Activated CD4-positive, alpha-beta memory T cell treated with anti-CD3 and anti-CD28 coated beads for 36 hours (primary cell): ENCODE data around the gene NCKAP1. TPM values are rescaled to one million over a fixed set of nuclear protein-coding genes. Genes with fewer than 3 reads are reported as not detected.

Experiments used
- CTCF ChIA-PET: fragments of 350-600 bp; sonication (Branson Sonifier 250); formaldehyde crosslinking; loops from one replicate; lab custom pipeline; 2021; ENCODE audit warnings: antibody characterized with exemption, inconsistent platforms; lab: Charles Lee
- POLR2A ChIA-PET: fragments of 350-600 bp; sonication (Branson Sonifier 250); formaldehyde crosslinking; loops from one replicate; lab custom pipeline; 2021; ENCODE audit warnings: antibody characterized with exemption; lab: Charles Lee
- DNase-seq: peaks from one replicate; pipeline ENCODE4 v3.0.0-alpha.2; 2020
- H3K27ac Mint-ChIP-seq: one replicate; pipeline ENCODE4 v1.8.0; 2021; ENCODE audit warnings: mixed read lengths
- H3K27me3 Mint-ChIP-seq: one replicate; pipeline ENCODE4 v1.8.0; 2021; ENCODE audit warnings: mixed read lengths
- H3K36me3 Mint-ChIP-seq: one replicate; pipeline ENCODE4 v1.8.0; 2021; ENCODE audit warnings: mixed read lengths
- H3K4me1 Mint-ChIP-seq: one replicate; pipeline ENCODE4 v1.8.0; 2021; ENCODE audit warnings: low read depth, mixed read lengths
- H3K4me3 Mint-ChIP-seq: one replicate; pipeline ENCODE4 v1.8.0; 2021; ENCODE audit warnings: mild to moderate bottlenecking, mixed read lengths
- H3K9me3 Mint-ChIP-seq: one replicate; pipeline ENCODE4 v1.8.0; 2021; ENCODE audit warnings: mixed read lengths
- intact Hi-C: fragments of 100-400 bp; cut with micrococcal nuclease; formaldehyde crosslinking; loops from one replicate; pipeline ENCODE4 v1.15.1; 2023
- total RNA-seq, 2 experiments: library from RNA; stranded (reverse); gene quantifications; one replicate each; pipeline ENCODE4 v1.2.3, GENCODE V29; 2021

Gene NCKAP1
- total RNA-seq, 2 experiments from 2014 or later = 18.8 to 21.7 TPM

GRCh38 chr2:182929972-182930371 is 108.3 kb downstream of the NCKAP1 start:
- Mint-ChIP-seq H3K4me3 (no peak overlapping the region), H3K36me3 (peaks cover 30% of the 10 kb centered on the region), H3K27me3 (no peaks in the 10 kb centered on the region), H3K9me3 (no peaks in the 10 kb centered on the region), H3K27ac (no peak overlapping the region), H3K4me1 (no peaks in the 10 kb centered on the region)
- ChIA-PET POLR2A (no interaction called here), CTCF (no interaction called here)
- intact Hi-C loops = no loop called here
- no peak for DNase-seq

GRCh38 chr2:182924306-182924705 is 114.0 kb downstream of the NCKAP1 start:
- no peaks in the 10 kb centered on the region for H3K9me3 Mint-ChIP-seq
- H3K27ac Mint-ChIP-seq = no peak overlapping the region
- no peak for DNase-seq
- H3K36me3 Mint-ChIP-seq = peaks cover 24% of the 10 kb centered on the region
- H3K27me3 Mint-ChIP-seq = no peaks in the 10 kb centered on the region
- intact Hi-C loops = no loop called here
- ChIA-PET POLR2A (no interaction called here), CTCF (no interaction called here)
- no peak overlapping the region for H3K4me3 Mint-ChIP-seq
- no peaks in the 10 kb centered on the region for H3K4me1 Mint-ChIP-seq

- no peak overlapping the region for H3K27ac Mint-ChIP-seq
- no peak overlapping the region for H3K4me3 Mint-ChIP-seq
- ChIA-PET CTCF (no interaction called here), POLR2A (no interaction called here)
- no peak for DNase-seq
- H3K27me3 Mint-ChIP-seq = no peaks in the 10 kb centered on the region
- H3K36me3 Mint-ChIP-seq = peaks cover 14% of the 10 kb centered on the region
- intact Hi-C loops = no loop called here
- no peaks in the 10 kb centered on the region for H3K9me3 Mint-ChIP-seq
- H3K4me1 Mint-ChIP-seq = no peaks in the 10 kb centered on the region
These were observed 117.0 kb downstream of the NCKAP1 start for GRCh38 chr2:182921234-182921633.

- Mint-ChIP-seq H3K27me3 (no peaks in the 10 kb centered on the region), H3K4me3 (no peak overlapping the region), H3K36me3 (peaks cover 11% of the 10 kb centered on the region), H3K4me1 (no peaks in the 10 kb centered on the region), H3K27ac (no peak overlapping the region), H3K9me3 (no peaks in the 10 kb centered on the region)
- DNase-seq = no peak
- POLR2A ChIA-PET = no interaction called here
- CTCF ChIA-PET = no interaction called here
- intact Hi-C loops = no loop called here
These were observed 117.6 kb downstream of the NCKAP1 start for GRCh38 chr2:182920631-182921056.

- no peaks in the 10 kb centered on the region for H3K9me3 Mint-ChIP-seq
- POLR2A ChIA-PET = no interaction called here
- H3K4me3 Mint-ChIP-seq = no peak overlapping the region
- CTCF ChIA-PET = no interaction called here
- peaks cover 11% of the 10 kb centered on the region for H3K36me3 Mint-ChIP-seq
- H3K4me1 Mint-ChIP-seq = no peaks in the 10 kb centered on the region
- intact Hi-C loops = no loop called here
- H3K27me3 Mint-ChIP-seq = no peaks in the 10 kb centered on the region
- no peak for DNase-seq
- no peak overlapping the region for H3K27ac Mint-ChIP-seq
These were observed 118.2 kb downstream of the NCKAP1 start for GRCh38 chr2:182920089-182920488.

- no peak for DNase-seq
- Mint-ChIP-seq H3K4me3 (no peak overlapping the region), H3K4me1 (no peaks in the 10 kb centered on the region), H3K27ac (no peak overlapping the region), H3K9me3 (no peaks in the 10 kb centered on the region), H3K27me3 (no peaks in the 10 kb centered on the region), H3K36me3 (peaks cover 9% of the 10 kb centered on the region)
- intact Hi-C loops = no loop called here
- ChIA-PET POLR2A (no interaction called here), CTCF (no interaction called here)
These were observed 119.2 kb downstream of the NCKAP1 start for GRCh38 chr2:182918961-182919652.

GRCh38 chr2:182917924-182918323 is 120.3 kb downstream of the NCKAP1 start:
- no peaks in the 10 kb centered on the region for H3K27me3 Mint-ChIP-seq
- H3K4me3 Mint-ChIP-seq = no peak overlapping the region
- intact Hi-C loops = no loop called here
- POLR2A ChIA-PET = no interaction called here
- no peaks in the 10 kb centered on the region for H3K4me1 Mint-ChIP-seq
- CTCF ChIA-PET = interaction anchor here (1.1 kb wide), 1 partner anchor 61 kb away, joined by 3 read pairs; no protein-coding TSS in a partner anchor
- no peak overlapping the region for H3K27ac Mint-ChIP-seq
- no peak for DNase-seq
- H3K36me3 Mint-ChIP-seq = peaks cover 4% of the 10 kb centered on the region
- no peaks in the 10 kb centered on the region for H3K9me3 Mint-ChIP-seq

- intact Hi-C loops = no loop called here
- no peak overlapping the region for H3K27ac Mint-ChIP-seq
- CTCF ChIA-PET = no interaction called here
- H3K9me3 Mint-ChIP-seq = no peaks in the 10 kb centered on the region
- H3K4me1 Mint-ChIP-seq = no peaks in the 10 kb centered on the region
- peaks cover 4% of the 10 kb centered on the region for H3K36me3 Mint-ChIP-seq
- no peaks in the 10 kb centered on the region for H3K27me3 Mint-ChIP-seq
- no peak for DNase-seq
- no peak overlapping the region for H3K4me3 Mint-ChIP-seq
- POLR2A ChIA-PET = no interaction called here
These were observed 121.8 kb downstream of the NCKAP1 start for GRCh38 chr2:182916417-182916816.

GRCh38 chr2:182915369-182916326 is 122.6 kb downstream of the NCKAP1 start:
- peaks cover 4% of the 10 kb centered on the region for H3K36me3 Mint-ChIP-seq
- no peak for DNase-seq
- ChIA-PET CTCF (no interaction called here), POLR2A (no interaction called here)
- no peaks in the 10 kb centered on the region for H3K27me3 Mint-ChIP-seq
- intact Hi-C loops = no loop called here
- no peak overlapping the region for H3K4me3 Mint-ChIP-seq
- no peaks in the 10 kb centered on the region for H3K4me1 Mint-ChIP-seq
- no peaks in the 10 kb centered on the region for H3K9me3 Mint-ChIP-seq
- no peak overlapping the region for H3K27ac Mint-ChIP-seq

- Mint-ChIP-seq H3K4me3 (no peak overlapping the region), H3K27me3 (no peaks in the 10 kb centered on the region), H3K27ac (no peak overlapping the region), H3K4me1 (no peaks in the 10 kb centered on the region), H3K9me3 (no peaks in the 10 kb centered on the region), H3K36me3 (peaks cover 4% of the 10 kb centered on the region)
- intact Hi-C loops = no loop called here
- POLR2A ChIA-PET = no interaction called here
- CTCF ChIA-PET = no interaction called here
- no peak for DNase-seq
These were observed 123.4 kb downstream of the NCKAP1 start for GRCh38 chr2:182914852-182915251.

GRCh38 chr2:182913064-182913463 is 125.2 kb downstream of the NCKAP1 start:
- peaks cover 4% of the 10 kb centered on the region for H3K36me3 Mint-ChIP-seq
- POLR2A ChIA-PET = no interaction called here
- H3K4me3 Mint-ChIP-seq = no peak overlapping the region
- CTCF ChIA-PET = no interaction called here
- no peak overlapping the region for H3K27ac Mint-ChIP-seq
- H3K4me1 Mint-ChIP-seq = no peaks in the 10 kb centered on the region
- no peaks in the 10 kb centered on the region for H3K27me3 Mint-ChIP-seq
- no peaks in the 10 kb centered on the region for H3K9me3 Mint-ChIP-seq
- DNase-seq = no peak
- intact Hi-C loops = no loop called here

- Mint-ChIP-seq H3K27ac (no peak overlapping the region), H3K4me1 (no peaks in the 10 kb centered on the region), H3K27me3 (no peaks in the 10 kb centered on the region), H3K36me3 (peaks cover 4% of the 10 kb centered on the region), H3K9me3 (no peaks in the 10 kb centered on the region), H3K4me3 (no peak overlapping the region)
- intact Hi-C loops = no loop called here
- ChIA-PET CTCF (no interaction called here), POLR2A (no interaction called here)
- no peak for DNase-seq
These were observed 125.7 kb downstream of the NCKAP1 start for GRCh38 chr2:182912518-182912915.
